GM19035 (cell line): ENCODE data around the gene JPH4.

Experiments
- ATAC-seq: cut with Tn5 transposase; IDR thresholded peaks from one replicate; pipeline ENCODE4 v1.9.1; 2021; ENCODE audit not compliant: unreplicated experiment

The JPH4 gene

DNA sequence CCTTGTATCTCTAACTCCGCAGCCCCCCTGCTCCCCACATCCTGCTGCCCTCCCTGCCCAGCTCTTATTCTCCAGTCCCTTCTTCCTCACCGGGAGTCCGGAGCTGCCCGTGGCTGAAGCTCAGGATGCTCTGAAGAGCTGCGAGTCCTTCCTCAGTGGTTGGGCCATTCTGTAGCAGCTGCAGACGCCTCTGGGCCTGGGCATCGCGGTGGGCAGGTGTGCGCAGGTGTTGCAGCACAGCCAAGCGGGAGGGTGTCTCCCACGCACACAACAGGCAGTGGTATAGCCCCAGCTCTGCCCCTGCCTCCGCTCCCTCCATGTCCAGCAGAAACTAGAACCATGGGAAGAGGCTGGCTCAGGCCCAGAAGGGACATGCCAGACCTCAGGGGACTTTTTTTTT is 47.2 kb downstream of the JPH4 start:
- no peak for ATAC-seq

DNA sequence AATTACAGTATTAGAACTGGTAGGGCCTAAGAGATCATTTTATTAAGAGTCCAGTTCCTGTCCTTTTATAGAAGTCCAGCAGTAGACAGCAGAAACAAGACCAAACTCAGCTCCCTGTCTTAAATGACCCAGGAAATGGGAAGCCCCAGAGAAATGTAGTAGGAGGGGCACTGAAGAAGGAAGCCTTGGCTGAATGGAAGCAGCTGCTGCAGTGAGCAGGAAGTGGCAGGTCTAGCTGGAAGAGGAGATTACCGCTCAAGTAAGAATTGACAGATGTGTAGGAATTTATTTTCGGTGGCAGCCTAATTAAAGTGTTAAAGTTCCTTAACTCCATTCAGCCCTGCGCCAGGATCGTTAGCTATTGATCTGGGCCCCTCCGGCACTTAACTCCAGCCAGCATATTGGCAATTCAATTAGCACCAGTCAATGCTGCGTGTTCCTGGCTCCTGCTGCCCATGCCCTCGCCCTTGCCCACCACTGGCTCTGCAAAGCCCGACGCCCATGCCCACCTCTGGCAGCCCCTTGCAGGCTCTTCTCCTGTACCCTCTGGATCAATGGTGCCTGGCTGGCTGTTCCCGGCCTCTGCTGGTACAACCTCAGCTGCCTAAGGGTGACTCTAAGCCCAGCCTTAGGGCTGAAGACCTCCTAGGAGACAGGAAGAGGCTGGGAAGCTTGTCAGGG is 48.1 kb downstream of the JPH4 start:
- ATAC-seq = no peak

DNA sequence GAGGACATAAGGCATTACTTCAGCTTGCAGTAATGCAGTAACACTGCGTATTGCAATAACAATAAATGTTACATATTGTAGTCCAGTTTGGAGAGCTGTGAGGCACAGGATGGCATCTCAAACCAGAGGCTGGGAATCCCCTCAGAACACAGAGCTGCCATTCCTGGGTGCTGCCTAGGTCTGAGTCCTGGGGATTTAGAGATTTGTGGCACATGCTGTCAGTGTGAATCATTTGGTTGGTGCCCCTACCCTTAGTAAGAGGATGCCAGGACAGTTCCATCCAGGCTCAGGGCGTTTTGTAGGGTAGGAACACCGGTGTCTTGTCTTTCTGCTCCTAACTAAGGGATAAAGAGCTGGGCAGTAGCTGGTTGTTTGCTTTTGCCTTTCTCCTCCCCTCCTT is 49.6 kb downstream of the JPH4 start:
- no peak for ATAC-seq

DNA sequence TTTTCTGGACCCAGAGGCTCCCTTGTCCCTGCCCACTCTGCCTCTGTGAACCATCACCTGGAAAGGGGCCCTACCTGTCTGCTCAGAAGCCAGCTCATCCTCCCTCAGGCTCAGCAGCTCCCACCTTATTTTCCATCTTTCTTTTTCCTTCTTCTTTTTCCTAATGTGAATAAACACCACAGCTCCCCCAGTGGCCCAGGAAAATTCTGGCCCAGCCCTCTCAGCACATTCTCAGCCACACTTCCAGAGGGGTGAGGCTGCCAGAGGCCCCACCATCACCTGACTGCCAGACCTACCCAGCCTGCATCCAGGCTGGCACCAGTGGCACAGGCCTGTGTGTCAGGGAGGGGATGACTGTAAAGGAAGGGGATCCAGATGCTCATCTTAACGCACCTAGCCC is 50.0 kb downstream of the JPH4 start:
- no peak for ATAC-seq

DNA sequence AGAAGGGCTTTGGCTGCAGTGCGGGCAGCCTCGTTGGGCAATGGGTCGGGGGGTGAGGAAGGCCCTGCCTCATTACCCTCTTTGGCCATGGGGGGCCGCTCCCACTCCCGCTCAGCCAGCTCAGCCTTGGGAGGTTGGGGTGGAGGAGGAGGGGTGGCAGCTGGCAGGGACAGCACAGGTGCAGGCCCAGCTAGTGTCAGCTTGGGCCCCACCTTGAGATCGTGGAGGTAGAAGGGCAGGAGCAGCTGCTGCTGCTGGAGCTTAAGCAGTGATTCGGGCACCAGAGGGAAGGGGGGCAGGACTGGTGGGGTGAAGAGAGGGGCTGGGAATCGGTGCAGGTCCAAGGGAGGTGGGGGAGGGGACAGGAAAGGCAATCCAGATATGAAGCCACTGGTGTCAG is 53.0 kb downstream of the JPH4 start:
- ATAC-seq = no peak

DNA sequence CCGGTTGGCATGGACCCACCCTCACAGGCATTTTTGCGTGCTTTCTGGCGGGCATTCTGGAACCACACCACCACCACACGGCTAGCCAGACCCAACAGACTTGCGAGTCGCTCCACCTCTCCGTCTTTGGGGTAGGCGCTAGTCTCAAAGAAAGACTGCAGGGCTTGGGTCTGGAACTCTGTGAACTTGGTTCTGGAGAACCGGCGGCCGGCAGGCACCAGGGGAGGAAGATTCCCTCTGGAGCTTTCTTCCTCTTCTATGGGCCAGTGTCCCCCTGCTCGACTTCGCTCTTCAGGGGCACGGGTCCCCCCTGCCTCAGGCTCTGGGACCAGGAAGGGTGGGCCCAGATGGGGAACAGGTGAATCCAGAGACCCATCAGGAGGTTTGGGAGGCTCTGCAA is 53.6 kb downstream of the JPH4 start:
- ATAC-seq = no peak

DNA sequence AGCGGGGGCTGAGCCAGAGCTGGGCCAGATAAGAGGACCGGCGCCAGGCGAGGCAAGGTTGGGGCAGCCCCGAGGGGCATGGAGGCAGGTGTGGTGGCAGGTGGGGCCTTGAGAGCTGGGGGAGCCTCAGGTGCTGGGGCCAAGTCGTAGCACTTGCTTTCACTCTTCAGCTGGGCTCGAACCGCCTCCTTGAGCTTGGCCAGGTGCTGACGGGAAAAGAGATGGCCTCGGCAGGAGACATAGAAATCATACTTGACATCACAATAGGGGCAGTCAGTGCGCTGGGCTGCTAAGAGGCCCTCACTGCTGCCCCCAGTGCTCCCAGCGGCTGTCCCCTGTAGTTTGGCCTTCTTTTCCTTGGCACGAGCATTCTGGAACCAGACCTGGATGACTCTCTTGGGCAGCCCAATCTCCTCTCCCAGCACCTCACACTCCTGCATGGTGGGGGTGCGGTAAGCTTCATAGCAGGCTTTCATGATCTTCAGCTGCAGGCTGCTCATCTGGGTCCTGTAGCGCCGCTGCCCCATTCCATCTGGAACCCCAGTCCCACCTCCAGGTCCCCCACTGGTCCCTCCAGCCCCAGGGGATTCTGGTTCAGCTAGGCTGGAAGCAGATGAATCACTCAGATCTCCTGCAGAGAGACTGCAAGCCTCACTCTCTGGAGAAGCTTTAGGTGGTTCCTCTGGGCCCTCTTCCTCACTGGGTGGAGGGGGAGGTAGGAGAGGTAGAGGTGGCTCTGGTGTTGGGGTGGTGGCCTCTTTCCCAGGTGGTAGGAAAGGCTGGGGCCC is 55.2 kb downstream of the JPH4 start:
- ATAC-seq = no peak

DNA sequence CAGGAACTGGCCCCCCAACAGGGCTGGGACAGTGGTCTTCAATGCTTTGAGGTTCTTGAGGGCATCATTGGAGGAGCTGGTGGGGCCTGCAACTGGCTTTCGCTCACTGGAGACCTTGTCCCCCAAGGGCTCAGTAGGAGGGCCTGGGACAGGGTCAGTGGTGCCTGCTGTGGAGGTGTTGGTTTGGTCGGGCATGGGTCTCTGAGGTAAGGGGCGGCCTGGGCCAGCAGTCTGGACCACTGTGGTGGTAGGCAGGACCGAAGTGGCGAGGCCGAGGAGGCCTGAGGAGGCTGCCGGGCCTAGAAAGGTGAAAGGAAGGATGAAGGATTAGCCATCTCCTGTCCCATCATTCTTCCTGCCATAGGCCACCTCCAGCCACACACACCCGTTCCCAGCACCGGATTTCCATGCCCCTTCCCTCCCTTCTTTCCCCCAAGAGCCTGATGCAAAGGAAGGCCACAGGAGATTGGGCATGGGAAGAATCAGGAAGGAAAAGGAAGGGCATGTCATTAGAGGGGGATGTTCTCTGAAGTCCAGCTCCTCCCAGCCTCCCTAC is 55.9 kb downstream of the JPH4 start:
- ATAC-seq = no peak

DNA sequence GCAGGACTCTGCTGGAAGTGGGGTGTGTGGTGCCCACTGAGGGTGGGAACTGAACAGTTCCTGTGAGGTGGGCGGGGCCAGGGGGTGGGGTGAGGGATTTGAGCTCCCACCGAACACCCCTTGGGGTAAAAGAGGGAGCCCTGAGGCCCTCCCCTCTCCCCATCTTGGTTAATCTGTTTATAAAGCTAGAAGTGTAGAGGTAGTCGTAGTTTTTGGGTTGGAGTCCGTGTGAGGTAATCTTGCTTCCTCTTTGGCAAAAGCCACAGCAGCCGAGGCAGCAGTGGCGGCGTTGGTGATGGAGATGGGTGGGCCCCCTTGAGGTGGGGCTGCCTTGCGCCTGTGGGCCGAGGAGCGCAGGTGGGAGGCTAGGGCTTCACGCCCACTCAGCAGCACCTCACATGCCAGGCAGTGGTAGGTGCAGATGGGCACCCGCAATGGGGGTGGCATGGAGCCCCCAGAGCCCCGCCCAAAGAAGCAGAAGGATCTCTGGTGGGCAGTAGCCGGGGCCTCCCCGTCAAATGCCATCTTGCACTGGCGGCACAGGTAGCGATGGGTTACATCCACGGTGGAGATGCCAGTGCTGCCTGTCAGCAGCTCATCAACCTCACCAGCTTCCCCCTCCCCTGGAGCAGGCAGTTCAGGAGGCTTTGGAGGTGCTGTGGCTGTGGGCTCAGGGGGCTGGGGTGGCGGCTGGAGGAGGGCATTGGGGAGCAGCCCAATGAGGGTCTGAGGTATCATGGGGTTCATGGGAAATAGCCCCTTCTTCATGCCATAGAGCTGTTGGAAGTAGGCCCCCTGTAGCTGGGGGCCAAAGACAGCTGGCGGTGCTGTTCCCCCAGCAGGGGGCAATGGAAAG is 56.6 kb downstream of the JPH4 start:
- no peak for ATAC-seq

DNA sequence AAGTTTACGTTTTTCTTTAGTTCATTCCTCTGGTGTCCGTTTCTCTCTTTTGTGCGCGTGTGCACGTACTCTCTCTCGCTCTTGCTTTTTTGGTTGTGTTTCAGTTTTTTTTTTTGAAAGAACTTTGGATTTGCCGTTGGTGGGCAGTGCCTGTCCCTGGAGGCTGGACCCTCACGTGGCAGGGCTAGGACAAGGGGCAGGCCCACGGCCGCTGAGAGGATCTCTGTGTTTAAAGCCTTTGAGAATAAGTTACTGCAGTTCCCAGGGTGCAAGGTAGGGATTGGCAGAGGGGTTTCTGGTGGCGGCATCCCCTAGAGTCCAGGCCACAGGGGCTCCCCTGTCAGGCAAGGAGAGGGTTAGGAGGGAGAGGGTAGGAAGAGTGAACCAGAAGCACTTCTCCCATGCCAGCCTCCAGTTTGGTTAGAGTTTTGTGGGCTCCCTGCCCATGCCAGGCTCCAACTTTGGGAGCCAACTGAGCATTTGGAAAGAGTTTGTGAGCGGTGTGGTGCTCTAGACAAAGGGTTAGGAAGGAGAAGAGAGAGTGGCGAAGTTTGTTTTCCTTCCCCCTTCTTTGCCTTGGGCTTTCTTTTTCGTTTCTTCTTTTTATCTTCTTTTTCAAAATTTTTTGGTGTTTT is 57.6 kb downstream of the JPH4 start:
- ATAC-seq = no peak

DNA sequence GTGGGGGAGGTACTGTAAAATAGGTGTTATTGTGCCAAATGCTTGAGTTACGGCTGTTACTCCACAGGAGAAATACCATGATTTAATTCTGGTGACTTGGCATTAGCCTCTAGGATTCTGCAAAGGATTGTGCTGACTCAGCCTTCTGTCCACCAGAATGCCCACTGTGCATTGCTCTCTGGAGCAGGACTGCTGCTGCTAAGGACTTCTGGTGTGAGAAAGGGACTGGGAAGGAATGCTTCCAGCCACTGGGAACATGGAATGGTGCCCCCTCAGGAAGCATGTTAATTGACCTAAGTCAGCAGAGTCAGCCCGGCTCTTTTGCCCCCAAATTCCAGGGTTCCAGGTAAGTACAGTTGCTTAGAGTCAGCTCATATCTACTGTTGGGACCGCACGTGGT is 59.9 kb downstream of the JPH4 start:
- ATAC-seq = no peak
